ENCODE measurements around the gene WDR5B.

- peak; percentile 63 for TF ChIP-seq CTCF (IDR thresholded peaks at IDR 0.05; ENCODE audit: poor library complexity)
- no peak for TF ChIP-seq EZH2 (IDR thresholded peaks at IDR 0.05; ENCODE audit: borderline replicate concordance)
Observed at GRCh38 chr3:122458992-122459391, 43.1 kb upstream of the WDR5B start.
